GM19468 (cell line): ENCODE results near the gene RHCE.
"Not testable (repeated sequence)": the region's sequence is repeated elsewhere in the genome, so short reads cannot be mapped to it uniquely, and the experiment has no call there.

Experiments
- ATAC-seq: cut with Tn5 transposase; IDR thresholded peaks from one replicate; pipeline ENCODE4 v1.9.1; 2021; ENCODE audit warnings: mild to moderate bottlenecking, moderate library complexity, moderate number of reproducible peaks; ENCODE audit not compliant: unreplicated experiment; ENCODE audit errors: extremely low read depth

Gene RHCE

GRCh38 chr1:25405731-25406305 lies 14.8 kb downstream of the RHCE start:
- ATAC-seq: not testable (repeated sequence)

DNA sequence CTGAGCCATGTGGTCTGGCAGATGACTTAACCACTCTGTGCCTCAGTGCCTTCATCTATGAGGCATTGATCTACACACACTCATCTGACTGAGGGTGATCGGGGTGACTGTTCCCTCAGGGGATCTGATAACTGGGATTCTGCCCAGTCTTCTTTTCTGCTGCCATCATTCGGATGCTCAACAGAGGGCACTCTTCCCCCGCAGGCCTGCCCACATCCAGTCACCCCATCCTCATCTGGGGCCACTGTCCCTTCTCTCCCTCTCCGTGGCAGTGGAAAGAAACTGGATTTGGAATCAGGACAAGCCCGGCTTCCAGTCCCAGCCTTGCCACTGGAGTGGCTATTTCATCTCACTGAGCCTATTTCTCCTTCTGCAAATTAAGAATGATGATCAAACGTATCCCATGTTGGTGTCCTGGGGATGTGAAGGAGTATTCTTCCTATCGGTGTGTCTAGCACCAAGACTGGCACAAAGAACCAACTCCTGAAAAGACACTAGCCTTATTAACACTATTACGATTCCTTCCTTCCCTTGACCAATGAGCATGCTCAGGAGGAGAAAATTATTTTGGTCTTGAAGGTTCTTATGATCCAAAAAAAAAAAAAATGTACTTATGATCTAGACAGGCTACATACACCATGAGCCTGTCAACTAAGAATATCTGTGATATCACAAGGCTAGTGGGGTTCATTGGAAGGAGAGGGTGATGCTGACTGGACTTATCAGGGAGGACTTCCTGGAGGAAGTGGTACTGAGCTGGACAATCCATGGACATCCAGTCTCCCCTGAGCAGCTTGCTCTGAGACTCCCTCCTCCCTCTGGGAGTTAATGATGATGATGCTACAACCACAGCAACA lies 17.4 kb downstream of the RHCE start:
- ATAC-seq: not testable (repeated sequence)

DNA sequence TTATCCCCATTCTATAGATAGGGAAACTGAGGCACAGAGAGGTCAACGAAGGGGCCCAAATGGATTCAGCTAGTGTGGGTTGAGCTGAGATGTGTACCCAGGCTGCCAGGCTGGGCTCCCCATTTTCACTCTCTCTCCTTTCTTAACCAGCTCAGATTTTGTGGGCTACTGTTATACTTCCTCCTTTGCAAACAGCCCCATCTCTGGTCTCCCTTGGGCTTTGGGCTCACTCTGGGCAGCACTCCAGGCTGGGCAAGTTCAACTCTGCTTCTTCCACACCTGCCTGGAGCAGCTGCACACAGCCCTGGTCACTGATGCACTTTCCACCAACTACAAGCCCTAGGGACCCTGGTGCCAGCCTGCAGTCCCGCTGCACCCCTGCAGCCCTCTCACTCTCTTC lies 22.5 kb downstream of the RHCE start:
- not testable (repeated sequence) for ATAC-seq

DNA sequence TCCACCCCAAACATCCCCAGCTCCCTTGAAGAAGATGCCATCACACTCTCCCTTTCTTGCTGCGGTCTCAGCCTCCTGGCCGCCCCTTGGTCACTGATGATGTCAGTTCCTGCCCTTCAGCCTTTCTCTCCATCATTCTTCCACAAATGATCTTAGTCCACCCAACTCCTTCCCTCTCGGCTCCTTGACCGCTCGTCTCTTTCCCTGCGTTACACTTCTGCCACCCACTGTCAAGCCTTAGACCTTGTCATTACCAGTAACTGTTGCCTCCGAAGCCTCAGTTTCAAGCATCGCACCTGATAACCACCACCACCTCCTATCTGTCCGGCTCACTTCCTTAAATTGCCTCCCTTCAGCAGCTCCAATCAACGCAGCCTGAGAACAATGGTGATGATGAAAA lies 23.1 kb downstream of the RHCE start:
- ATAC-seq: not testable (repeated sequence)

- ATAC-seq: no peak
Measured at GRCh38 chr1:25392841-25393240, 27.8 kb downstream of the RHCE start.

DNA sequence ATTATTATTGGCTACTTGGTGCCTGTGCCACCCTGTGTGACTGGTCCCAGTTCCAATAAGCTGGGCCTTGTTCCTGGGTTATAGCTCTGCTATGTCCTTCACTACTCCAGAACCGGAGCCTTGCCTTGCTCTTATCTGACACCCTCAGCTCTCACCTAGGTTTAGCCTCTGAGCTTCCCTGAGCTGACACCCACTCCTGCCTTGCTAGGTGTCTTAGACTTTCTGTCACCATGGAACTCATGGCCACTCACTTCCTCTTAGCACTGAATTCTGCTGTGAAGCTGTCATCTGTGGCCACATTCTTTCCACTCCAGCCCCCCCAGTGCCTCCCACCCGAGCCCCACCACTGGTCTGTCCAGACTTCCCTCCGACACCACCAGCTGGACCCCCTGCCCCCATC lies 30.9 kb downstream of the RHCE start:
- ATAC-seq: not testable (repeated sequence)

DNA sequence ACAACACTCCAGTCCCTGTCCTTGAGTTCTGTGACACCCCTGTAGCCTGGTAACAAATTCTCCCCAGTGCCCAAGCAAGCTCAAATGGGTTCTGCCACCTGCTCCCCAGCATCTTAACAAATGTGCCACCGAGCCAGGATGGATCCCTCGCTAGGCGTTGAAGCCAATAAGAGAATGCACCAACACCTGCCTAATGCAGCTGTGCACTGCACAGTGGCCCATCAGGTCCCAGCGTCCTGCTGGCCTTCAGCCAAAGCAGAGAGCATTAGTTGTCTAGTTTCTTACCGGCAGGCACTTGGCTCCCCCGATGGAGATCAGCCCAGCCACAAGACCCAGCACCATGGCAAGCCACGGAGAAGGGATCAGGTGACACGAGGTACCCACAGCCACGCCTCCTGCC lies 31.9 kb downstream of the RHCE start:
- ATAC-seq: not testable (repeated sequence)

GRCh38 chr1:25387096-25387495 lies 33.5 kb downstream of the RHCE start:
- ATAC-seq: not testable (repeated sequence)

- not testable (repeated sequence) for ATAC-seq
Measured at GRCh38 chr1:25383875-25384274, 36.8 kb downstream of the RHCE start.

- not testable (repeated sequence) for ATAC-seq
Measured at GRCh38 chr1:25383090-25383489, 37.5 kb downstream of the RHCE start.

- ATAC-seq: not testable (repeated sequence)
Measured at GRCh38 chr1:25382543-25382942, 38.1 kb downstream of the RHCE start.

GRCh38 chr1:25378367-25378766 lies 42.3 kb downstream of the RHCE start:
- not testable (repeated sequence) for ATAC-seq

DNA sequence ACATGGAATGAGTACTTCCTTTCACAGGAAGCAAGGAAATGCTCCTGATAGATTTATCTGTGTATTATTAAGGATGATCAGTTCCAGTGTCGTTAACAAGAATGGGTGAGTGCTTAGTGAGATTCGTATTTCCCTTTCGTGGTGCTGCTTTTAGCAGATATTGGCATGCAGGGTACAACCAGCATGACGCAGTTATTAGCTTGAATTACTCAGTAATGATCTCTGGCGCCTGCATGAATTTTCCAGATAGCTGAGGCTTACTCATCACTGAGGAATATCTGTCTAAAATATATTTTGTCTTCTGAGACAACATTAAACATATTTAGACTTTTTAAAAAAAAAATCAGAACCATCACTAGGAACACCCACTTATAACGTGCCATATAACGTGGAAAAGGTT lies 48.9 kb downstream of the RHCE start:
- not testable (repeated sequence) for ATAC-seq

- not testable (repeated sequence) for ATAC-seq
Measured at GRCh38 chr1:25369691-25370271, 50.8 kb downstream of the RHCE start.

- no peak for ATAC-seq
Measured at GRCh38 chr1:25369241-25369640, 51.4 kb downstream of the RHCE start.

GRCh38 chr1:25362634-25363559 lies 57.7 kb downstream of the RHCE start:
- not testable (repeated sequence) for ATAC-seq

DNA sequence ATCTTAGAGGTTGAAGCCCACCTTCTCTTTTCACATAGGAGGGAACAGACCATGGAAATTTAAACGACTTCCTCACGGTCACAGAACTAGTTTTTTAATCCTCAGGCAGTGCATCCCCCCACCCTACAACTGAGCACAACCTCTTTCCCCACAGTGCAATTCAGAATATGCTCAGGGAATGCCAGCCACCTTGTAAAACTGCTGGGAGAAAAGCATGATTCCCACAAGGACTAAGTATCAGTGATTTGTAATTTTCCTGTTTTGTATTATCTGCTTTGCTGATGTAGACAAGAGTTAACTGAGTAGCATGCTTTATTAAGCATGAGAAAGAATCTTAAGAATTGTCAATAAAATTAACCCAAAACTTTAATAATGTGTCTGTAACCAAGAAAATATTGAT lies 58.7 kb downstream of the RHCE start:
- ATAC-seq: no peak

DNA sequence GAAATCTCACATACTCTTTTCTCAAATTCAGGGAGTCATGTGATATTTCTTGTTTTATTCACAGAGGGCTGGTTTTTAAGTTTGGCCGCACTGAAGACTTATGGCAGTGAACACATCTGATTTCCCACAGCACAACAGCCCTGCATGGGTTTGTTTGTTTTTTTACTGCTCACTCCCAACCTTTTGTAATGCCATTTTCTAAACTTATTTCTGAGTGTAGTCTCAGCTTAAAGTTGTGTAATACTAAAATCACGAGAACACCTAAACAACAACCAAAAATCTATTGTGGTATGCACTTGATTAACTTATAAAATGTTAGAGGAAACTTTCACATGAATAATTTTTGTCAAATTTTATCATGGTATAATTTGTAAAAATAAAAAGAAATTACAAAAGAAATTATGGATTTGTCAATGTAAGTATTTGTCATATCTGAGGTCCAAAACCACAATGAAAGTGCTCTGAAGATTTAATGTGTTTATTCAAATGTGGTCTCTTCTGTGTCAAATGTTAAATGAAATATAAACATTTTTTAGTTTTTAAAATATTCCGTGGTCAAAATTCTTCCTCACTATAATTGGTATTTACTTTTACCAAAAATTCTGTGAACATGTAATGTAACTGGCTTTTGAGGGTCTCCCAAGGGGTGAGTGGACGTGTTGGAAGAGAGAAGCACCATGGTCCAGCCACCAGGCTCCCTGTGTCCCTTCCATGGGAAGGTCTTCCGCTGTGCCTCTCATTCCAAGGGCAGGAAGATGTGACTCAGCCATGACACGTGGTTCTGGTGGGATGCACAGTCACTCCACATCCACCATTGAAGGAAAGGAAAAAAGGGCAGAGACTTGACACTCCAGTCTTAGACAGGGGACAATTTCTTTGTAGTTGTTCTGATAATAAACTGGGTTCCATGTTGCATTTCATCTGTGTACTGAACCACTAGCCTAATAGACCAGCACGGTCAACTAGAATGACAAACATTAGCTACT lies 59.7 kb downstream of the RHCE start:
- ATAC-seq: no peak

DNA sequence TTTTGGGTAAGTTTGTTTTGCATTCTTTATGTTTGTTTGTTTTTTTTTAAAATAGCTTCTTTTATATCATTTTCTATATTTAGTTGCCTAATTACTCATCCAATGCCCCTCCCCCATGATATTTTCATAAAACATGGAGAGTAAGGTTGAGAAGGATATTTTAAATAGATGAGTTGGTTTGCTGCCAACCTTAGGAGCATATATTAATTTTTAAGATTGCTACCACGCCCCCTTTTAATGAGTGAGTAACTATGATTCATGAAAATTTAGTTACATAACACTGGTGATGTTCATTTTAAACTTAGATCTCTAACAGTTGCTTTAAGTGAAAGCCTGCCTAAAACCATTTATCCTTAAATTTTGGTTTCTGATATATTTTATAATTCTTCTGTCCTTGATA lies 63.8 kb downstream of the RHCE start:
- ATAC-seq: no peak
